GM12874 (cell line): Measurements from ENCODE around the gene NVL.

Experiments
- CTCF ChIP-seq: IDR thresholded peaks from 2 replicates; pipeline ENCODE4 v1.5.1; 2011; ENCODE audit warnings: low read depth, mild to moderate bottlenecking, control low read depth, low read length, moderate library complexity; ENCODE audit not compliant: insufficient read depth

NVL gene

GRCh38 chr1:224213438-224214119, 116.4 kb downstream of the NVL start:
- TF ChIP-seq CTCF = no peak

- no peak for TF ChIP-seq CTCF
Observed at GRCh38 chr1:224212618-224213061, 117.3 kb downstream of the NVL start.

- TF ChIP-seq CTCF = no peak
Observed at GRCh38 chr1:224211206-224211962, 118.6 kb downstream of the NVL start.

- no peak for TF ChIP-seq CTCF
Observed at GRCh38 chr1:224205438-224205840, 124.5 kb downstream of the NVL start.

GRCh38 chr1:224203243-224204016, 126.5 kb downstream of the NVL start:
- no peak for TF ChIP-seq CTCF

- TF ChIP-seq CTCF = no peak
Observed at GRCh38 chr1:224201853-224202252, 128.1 kb downstream of the NVL start.

- TF ChIP-seq CTCF = no peak
Observed at GRCh38 chr1:224201383-224201782, 128.6 kb downstream of the NVL start.
